Eye (tissue), 1 donor: ENCODE results near the gene CFAP77.

Source experiments
- DNase-seq: peaks from one replicate; pipeline ENCODE4 v3.0.0-alpha.2; 2015

Gene CFAP77

DNA sequence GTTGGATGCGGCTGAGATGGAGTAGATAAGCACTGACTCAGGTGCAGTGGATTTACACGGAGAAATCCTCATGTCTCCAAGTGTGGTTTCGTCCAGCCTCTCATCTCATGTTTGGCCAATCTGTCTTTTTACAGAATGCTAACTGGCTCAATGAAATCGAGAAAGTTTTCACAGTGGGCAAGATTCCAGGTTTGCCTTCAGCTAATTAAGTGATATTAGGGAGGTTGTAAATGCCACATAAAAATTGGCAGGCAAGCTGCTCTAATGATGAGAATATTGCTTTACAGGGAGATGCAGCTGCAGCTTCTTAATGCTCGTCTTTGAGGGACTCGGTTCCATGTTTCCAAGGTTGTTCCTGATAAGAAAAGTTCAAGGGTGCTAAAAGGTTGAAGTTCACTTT lies 196.1 kb downstream of the CFAP77 start:
- DNase-seq = no peak

DNA sequence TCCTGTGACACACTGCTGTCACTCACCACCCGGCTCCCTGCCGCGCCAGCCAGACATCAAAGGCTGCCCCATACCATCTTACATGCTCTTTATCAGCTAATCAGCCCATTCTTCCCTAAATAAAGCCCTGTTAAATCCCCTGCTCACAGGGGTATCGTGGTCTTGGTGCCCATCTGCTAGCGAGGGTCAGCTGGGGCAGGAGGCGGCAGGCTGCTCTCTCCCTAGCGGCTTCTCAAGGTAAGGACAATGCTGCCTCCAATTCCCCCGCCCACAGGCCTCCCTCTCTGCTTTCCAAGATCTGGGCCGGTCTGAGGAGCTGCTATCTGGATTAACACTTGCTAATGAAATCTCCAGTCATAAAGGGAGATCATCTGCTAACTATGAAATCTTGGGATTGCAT lies 199.2 kb downstream of the CFAP77 start:
- DNase-seq = peak; percentile 41

DNA sequence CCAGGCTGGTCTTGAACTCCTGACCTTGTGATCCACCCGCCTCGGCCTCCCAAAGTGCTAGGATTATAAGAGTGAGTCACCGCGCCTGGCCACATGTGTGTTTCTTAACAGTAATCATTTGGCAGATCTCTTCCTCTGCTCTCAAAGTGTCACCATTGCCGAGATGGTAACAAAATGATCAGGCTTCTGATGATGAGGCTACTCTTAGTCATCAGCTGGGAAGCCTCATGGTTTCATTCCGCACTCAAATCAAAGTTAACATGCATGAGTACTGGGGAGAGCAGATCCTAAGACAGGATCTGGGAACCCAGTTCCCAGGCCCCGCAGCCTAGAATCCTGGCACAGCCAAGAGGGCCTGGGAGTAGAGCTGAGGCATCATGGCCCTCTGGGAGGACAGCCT lies 199.8 kb downstream of the CFAP77 start:
- DNase-seq = no peak

DNA sequence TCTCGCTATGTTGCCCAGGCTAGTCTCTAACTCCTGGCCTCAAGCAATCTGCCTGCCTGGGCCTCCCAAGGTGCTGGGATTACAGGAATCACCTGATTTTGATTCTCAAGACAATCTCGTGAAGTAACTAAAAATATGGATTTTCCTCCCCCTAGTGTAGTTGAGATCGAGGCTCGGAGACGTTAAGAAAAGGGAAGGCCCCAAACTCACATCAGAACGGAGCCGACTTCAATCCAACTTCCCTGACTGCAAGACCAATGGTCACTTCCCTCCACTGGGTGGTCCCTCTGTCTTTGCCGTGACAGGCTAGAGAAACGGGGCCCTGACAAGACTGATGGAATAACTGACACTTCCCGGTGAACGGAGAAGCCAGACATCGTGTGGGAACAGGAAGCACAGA lies 200.7 kb downstream of the CFAP77 start:
- DNase-seq = no peak

- DNase-seq = no peak
Measured at GRCh38 chr9:132614324-132614723, 204.3 kb downstream of the CFAP77 start.

DNA sequence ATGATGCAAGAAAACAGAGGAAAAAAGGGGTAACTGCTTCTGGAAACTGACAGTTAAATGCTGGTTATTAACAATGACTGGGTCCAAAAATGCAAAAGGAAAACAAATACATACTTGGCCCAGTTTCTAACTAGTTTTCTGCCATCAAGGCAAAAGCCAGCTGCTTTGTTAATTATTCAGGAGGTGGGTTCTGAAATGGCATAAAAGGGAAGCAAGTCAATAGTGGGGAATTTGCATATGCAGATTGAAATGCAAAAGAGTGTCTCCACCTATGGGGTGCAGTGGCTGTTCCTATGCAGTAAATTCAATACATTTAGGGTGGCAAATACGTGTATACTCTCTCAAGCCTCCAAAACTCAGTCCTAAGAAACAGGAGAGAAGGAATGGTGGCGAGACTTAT lies 205.8 kb downstream of the CFAP77 start:
- no peak for DNase-seq

DNA sequence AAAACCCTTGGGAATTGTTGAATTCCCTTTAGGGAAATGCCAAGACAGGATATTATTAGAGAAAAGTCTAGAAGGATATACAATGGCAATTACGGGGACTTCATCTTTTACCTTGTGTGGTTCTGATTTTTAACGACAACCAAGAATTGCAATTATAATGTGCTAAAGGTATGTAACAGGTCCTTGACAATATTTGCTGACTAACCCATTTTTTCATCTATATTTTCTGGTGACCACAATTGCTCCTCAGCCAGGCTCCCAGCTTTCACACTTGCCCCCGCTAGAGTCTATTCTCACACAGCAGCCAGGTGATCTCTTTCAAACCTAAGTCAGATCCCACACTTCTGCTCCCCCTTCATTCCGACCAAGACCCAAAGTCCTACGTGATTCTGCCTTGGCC lies 206.7 kb downstream of the CFAP77 start:
- DNase-seq = no peak

- DNase-seq = no peak
Measured at GRCh38 chr9:132622159-132622558, 212.1 kb downstream of the CFAP77 start.
